Measurements from ENCODE around the gene AP2A2. TPM values are rescaled to one million over a fixed set of nuclear protein-coding genes. Genes with fewer than 3 reads are reported as not detected.

AP2A2 gene
- total RNA-seq, 1 donor from 2014 or later, result 105 TPM

- FAIRE-seq, result no peak
These were observed 111.3 kb downstream of the AP2A2 start for GRCh38 chr11:1036931-1037330.

GRCh38 chr11:1037506-1038055, 111.9 kb downstream of the AP2A2 start:
- FAIRE-seq, result no peak
- no peaks in the 10 kb centered on the region for H4K20me1 ChIP-seq (ENCODE audit: insufficient read depth, low read length)
- Mint-ChIP-seq H3K9me3 (ENCODE audit: unreplicated experiment) (peaks cover 2% of the 10 kb centered on the region), H3K27ac (ENCODE audit: unreplicated experiment) (no peak overlapping the region), H3K36me3 (ENCODE audit: low read depth, unreplicated experiment) (no peaks in the 10 kb centered on the region), H3K4me1 (ENCODE audit: low read depth, unreplicated experiment) (no peaks in the 10 kb centered on the region), H3K4me3 (ENCODE audit: unreplicated experiment) (no peak overlapping the region), H3K27me3 (ENCODE audit: low read depth, unreplicated experiment) (peaks cover 9% of the 10 kb centered on the region)
- no peak overlapping the region for H2AFZ ChIP-seq (ENCODE audit: low read depth, low read length)
- no peak overlapping the region for H3K4me3 ChIP-seq (ENCODE audit: insufficient read depth, low read depth, low read length)
- H3K4me1 ChIP-seq (ENCODE audit: insufficient read depth, low read length), result no peaks in the 10 kb centered on the region
- no peaks in the 10 kb centered on the region for H3K9me3 ChIP-seq (ENCODE audit: insufficient read depth, low read depth, low read length)
- no peak overlapping the region for H3K4me2 ChIP-seq (ENCODE audit: low read length)
- H3K79me2 ChIP-seq (ENCODE audit: insufficient read depth, low read length), result no peaks in the 10 kb centered on the region
- no peak for DNase-seq (ENCODE audit: low read depth)
- TF ChIP-seq CTCF (IDR thresholded peaks at IDR 0.05; ENCODE audit: insufficient read depth, low read depth, low read length), result no peak
- TF ChIP-seq EZH2 (IDR thresholded peaks at IDR 0.05; ENCODE audit: insufficient read depth, low read length), result no peak
- no peak overlapping the region for H3K9ac ChIP-seq (ENCODE audit: low read length)
- no peak overlapping the region for H3K27ac ChIP-seq (ENCODE audit: low read depth, low read length)
- no peaks in the 10 kb centered on the region for H3K36me3 ChIP-seq (ENCODE audit: insufficient read depth, low read length)
- H3K27me3 ChIP-seq (ENCODE audit: insufficient read depth, low read length), result no peaks in the 10 kb centered on the region

More at GRCh38 chr11:1036931-1037330, 111.3 kb downstream of the AP2A2 start:
- Histone ChIP-seq H3K9me3 (ENCODE audit: insufficient read depth, low read depth, low read length) (no peaks in the 10 kb centered on the region), H3K36me3 (ENCODE audit: insufficient read depth, low read length) (no peaks in the 10 kb centered on the region), H3K79me2 (ENCODE audit: insufficient read depth, low read length) (no peaks in the 10 kb centered on the region), H3K27ac (ENCODE audit: low read depth, low read length) (no peak overlapping the region), H3K4me3 (ENCODE audit: insufficient read depth, low read depth, low read length) (no peak overlapping the region), H4K20me1 (ENCODE audit: insufficient read depth, low read length) (peaks cover 4% of the 10 kb centered on the region), H3K4me2 (ENCODE audit: low read length) (no peak overlapping the region), H2AFZ (ENCODE audit: low read depth, low read length) (no peak overlapping the region), H3K4me1 (ENCODE audit: insufficient read depth, low read length) (no peaks in the 10 kb centered on the region), H3K27me3 (ENCODE audit: insufficient read depth, low read length) (no peaks in the 10 kb centered on the region), H3K9ac (ENCODE audit: low read length) (no peak overlapping the region)
- peaks cover 2% of the 10 kb centered on the region for H3K36me3 Mint-ChIP-seq (ENCODE audit: low read depth, unreplicated experiment)
- peaks cover 13% of the 10 kb centered on the region for H3K27me3 Mint-ChIP-seq (ENCODE audit: low read depth, unreplicated experiment)
- H3K4me3 Mint-ChIP-seq (ENCODE audit: unreplicated experiment), result no peak overlapping the region
- no peak for DNase-seq (ENCODE audit: low read depth)
- H3K9me3 Mint-ChIP-seq (ENCODE audit: unreplicated experiment), result peaks cover 2% of the 10 kb centered on the region
- H3K27ac Mint-ChIP-seq (ENCODE audit: unreplicated experiment), result no peak overlapping the region
- TF ChIP-seq EZH2 (IDR thresholded peaks at IDR 0.05; ENCODE audit: insufficient read depth, low read length), result no peak
- TF ChIP-seq CTCF (IDR thresholded peaks at IDR 0.05; ENCODE audit: insufficient read depth, low read depth, low read length), result no peak
- H3K4me1 Mint-ChIP-seq (ENCODE audit: low read depth, unreplicated experiment), result no peaks in the 10 kb centered on the region

GRCh38 chr11:1038361-1038760, 112.7 kb downstream of the AP2A2 start:
- Histone ChIP-seq H3K36me3 (ENCODE audit: insufficient read depth, low read length) (no peaks in the 10 kb centered on the region), H4K20me1 (ENCODE audit: insufficient read depth, low read length) (no peaks in the 10 kb centered on the region), H3K27me3 (ENCODE audit: insufficient read depth, low read length) (no peaks in the 10 kb centered on the region), H3K9me3 (ENCODE audit: insufficient read depth, low read depth, low read length) (no peaks in the 10 kb centered on the region), H3K27ac (ENCODE audit: low read depth, low read length) (no peak overlapping the region), H3K4me2 (ENCODE audit: low read length) (no peak overlapping the region), H3K4me1 (ENCODE audit: insufficient read depth, low read length) (no peaks in the 10 kb centered on the region), H3K4me3 (ENCODE audit: insufficient read depth, low read depth, low read length) (no peak overlapping the region), H2AFZ (ENCODE audit: low read depth, low read length) (no peak overlapping the region), H3K79me2 (ENCODE audit: insufficient read depth, low read length) (no peaks in the 10 kb centered on the region), H3K9ac (ENCODE audit: low read length) (no peak overlapping the region)
- Mint-ChIP-seq H3K9me3 (ENCODE audit: unreplicated experiment) (peaks cover 2% of the 10 kb centered on the region), H3K36me3 (ENCODE audit: low read depth, unreplicated experiment) (no peaks in the 10 kb centered on the region), H3K4me3 (ENCODE audit: unreplicated experiment) (no peak overlapping the region), H3K4me1 (ENCODE audit: low read depth, unreplicated experiment) (no peaks in the 10 kb centered on the region), H3K27me3 (ENCODE audit: low read depth, unreplicated experiment) (peaks cover 9% of the 10 kb centered on the region), H3K27ac (ENCODE audit: unreplicated experiment) (no peak overlapping the region)
- no peak for TF ChIP-seq CTCF (IDR thresholded peaks at IDR 0.05; ENCODE audit: insufficient read depth, low read depth, low read length)
- no peak for TF ChIP-seq EZH2 (IDR thresholded peaks at IDR 0.05; ENCODE audit: insufficient read depth, low read length)
- DNase-seq (ENCODE audit: low read depth), result no peak
- FAIRE-seq, result no peak
